A204.1 (cell line): ENCODE data around the gene MXRA7.
A peak's percentile ranks its signal among the peaks of the same experiment; 100 is the strongest.
"Not testable (repeated sequence)": the region's sequence is repeated elsewhere in the genome, so short reads cannot be mapped to it uniquely, and the experiment has no call there.

Experiments used
- FAIRE-seq: peaks from 2 replicates; lab custom pipeline; 2012; peaks lifted over from hg19 to GRCh38; lab: Jason Lieb, UNC

The MXRA7 gene, protein sequence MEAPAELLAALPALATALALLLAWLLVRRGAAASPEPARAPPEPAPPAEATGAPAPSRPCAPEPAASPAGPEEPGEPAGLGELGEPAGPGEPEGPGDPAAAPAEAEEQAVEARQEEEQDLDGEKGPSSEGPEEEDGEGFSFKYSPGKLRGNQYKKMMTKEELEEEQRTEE

DNA sequence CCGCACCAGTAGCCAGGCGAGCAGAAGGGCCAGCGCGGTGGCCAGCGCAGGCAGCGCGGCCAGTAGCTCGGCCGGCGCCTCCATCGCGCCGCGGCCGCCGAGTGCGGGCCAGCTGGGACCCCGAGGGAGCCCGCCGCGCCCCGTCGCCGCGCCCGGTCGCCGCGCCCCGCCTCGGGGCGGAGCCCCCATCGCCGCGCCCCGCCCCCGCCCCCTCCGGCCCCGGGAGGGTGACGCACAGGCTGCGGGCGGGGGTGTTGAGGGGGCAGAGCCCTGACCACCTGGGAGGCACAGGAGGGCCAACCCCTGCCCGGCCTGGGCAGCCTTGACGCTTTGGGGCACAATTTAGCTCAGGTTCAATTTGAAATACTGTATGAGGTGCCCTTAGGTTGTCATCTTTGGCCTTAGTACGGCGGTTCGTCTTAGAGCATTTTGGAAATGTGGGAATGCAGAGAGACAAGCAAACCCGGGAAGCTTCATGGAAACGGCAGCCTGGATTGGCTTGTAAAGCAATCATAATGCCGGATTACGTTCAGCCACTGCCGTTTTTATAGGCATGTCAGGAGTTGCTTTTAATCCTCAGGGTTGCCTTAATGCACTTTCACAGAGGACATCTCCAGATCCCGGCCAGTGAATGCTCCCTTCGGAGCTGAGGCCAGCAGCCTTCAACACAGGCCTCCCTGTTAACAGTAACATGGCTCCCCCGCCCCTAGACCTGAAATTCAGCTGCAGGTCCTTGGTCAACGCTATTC, at the start of gene MXRA7:
MXRA7 (minus strand) TSS at position 103 of the 749 bp plus-strand sequence; CDS start at position 84, 19 bp downstream.
- FAIRE-seq = no peak

DNA sequence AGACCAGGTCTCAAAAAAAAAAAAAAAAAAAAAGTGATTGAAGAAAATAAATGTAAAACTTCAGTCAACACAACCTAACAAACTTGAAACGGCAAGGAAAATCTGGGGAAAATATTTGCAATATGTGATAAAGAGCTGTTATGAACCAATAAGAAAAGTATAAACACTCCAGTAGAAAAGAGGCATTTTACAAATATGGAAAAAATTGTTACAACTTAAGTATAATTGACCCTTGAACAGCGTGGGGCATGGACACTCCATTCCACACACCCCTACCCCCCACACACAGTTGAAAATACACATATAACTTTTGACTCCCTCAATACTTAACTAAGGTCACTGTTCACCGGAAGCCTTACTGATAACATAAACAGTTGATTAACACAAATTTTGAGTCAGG, 47.8 kb upstream of the MXRA7 start:
- FAIRE-seq = no peak

GRCh38 chr17:76757256-76757655, 46.5 kb upstream of the MXRA7 start:
- FAIRE-seq = no peak

GRCh38 chr17:76755285-76755684, 44.5 kb upstream of the MXRA7 start:
- FAIRE-seq = no peak

DNA sequence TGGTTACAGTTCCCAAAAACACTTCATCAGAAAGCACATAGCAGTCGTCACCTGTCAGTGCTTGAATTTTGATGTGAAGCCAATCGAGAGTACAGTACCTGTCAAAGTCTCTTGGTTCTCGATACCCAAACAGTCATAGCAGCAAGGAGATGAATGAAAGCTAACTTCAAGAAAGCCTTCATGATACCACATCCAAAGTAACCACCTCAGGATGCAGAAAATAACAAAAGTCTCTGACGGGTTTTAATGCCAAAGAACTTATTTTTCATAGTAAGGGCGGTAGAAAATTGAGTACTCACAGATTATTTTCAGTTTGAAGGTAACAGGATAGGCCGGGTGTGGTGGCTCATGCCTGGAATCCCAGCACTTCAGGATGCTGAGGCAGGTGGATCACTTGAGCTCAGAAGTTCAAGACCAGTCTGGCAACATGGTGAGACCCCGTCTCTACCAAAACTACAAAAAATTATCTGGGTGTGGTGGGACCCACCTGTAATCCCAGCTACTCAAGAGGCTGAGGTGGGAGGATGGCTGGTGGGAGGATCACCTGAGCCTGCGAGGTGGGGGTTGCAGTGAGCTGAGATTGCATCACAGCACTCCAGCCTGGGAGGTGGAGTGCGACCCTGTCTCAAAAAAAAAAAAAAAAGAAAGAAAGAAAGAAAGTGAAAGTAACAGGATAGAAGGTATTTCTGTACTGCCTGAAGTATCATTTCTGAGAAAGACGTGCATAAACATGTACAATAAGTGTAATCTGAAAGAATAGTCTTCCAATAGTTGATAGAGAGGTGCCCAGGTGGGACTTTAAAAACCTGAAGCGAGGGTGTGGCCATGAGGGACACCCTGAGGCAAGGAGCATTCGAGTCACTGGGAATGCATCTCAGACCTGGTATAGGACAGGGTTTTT, 42.5 kb upstream of the MXRA7 start:
- no peak for FAIRE-seq

GRCh38 chr17:76752006-76752405, 41.2 kb upstream of the MXRA7 start:
- no peak for FAIRE-seq

GRCh38 chr17:76751416-76751993, 40.7 kb upstream of the MXRA7 start:
- FAIRE-seq = no peak

DNA sequence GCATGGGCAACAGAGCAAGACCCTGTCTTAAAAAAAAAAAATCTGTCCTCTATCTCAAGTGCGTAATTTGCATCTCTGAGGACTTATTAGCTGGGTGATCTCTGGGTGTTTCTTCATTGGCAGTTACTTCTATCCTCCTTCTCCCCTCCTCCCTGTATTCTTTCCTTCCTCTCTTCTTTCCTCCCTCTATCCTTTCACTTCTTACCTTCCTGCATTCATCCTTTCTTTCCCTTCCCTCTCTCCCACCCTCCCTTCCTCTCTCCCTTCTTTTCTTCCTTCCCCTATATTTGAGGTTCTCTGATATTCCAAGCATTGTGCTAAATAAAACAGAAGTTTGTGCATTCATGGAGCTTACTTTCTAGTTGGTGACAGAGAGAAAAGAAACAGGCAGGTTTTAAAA, 37.9 kb upstream of the MXRA7 start:
- FAIRE-seq = no peak

GRCh38 chr17:76747716-76748363, 37.1 kb upstream of the MXRA7 start:
- no peak for FAIRE-seq

- FAIRE-seq = not testable (repeated sequence)
These were observed 35.0 kb upstream of the MXRA7 start for GRCh38 chr17:76745785-76746184.

DNA sequence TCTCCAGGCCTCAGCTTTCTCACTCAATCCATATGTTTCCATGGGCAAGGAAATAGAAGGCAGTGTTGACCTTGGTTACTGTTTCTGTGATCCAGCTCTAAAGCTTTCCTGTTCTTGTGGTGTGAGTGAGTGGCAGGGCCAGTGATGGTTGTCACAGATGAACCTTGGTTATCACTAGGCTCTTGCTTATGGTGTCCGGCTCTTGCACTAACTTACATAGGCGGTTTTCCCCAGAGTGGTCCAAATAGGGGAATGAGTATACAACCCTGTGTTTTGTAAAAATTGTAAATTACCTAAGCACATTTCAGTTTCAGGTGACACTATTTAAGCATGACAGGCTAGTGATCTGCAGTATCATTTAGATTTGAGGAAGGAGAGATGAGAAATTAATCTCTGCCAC, 34.0 kb upstream of the MXRA7 start:
- no peak for FAIRE-seq

- FAIRE-seq = no peak
These were observed 32.2 kb upstream of the MXRA7 start for GRCh38 chr17:76742958-76743357.

- FAIRE-seq = no peak
These were observed 29.8 kb upstream of the MXRA7 start for GRCh38 chr17:76740329-76741118.

- not testable (repeated sequence) for FAIRE-seq
These were observed 28.9 kb upstream of the MXRA7 start for GRCh38 chr17:76739568-76740115.

DNA sequence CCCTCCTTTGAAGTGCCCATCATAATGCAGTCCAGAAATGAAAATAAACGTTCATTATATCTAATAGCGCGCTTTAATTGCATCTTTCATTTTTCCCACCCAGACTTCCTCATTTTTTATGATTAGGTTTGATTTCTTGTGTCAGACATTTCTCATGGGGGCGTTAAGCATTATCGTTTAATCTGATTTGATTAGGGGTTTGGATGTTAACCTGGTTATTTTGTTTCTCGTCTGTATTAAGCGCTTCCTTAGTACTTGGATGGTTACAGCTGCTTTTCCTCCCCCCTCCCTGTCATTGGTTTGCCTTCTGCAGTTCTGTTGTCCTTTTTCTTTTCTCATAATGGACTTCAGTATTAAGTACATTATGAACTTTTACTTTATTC, 27.7 kb upstream of the MXRA7 start:
- FAIRE-seq = no peak

DNA sequence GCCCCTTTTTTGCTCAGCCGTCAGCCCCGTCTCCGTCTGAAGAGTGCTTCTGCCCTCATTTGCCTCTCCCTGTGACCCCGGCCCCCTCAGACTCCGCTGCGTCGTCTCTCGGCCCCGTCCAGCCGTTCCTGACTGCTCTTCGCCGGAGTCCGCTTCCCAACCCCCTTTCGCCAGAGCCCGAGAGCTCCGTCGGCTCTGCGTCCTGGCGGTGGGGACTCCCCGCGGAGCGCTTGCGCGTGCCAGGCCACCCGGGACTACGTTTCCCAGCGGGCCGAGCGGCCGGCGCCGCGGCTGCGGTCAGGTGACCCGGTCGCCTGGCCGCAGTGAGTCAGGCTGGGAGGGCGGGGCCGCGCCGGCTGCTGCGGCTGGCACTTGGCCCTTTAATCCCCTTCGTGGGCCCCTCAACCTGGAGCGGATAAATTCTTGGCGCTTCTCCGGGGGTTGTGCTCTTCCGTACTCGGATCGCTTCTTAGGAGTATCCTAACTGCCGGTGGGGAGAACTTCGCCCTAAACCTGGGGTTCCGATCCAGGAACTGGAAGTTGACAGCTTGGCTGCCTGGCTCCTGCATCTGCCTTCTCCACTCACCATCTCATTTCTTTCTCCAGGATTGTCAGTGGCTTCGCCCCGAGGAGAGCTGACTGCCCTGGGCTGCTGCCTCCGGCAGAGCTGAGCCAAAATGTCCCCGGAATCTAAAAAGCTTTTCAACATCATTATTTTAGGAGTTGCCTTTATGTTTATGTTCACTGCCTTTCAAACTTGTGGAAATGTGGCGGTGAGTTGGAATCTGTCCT, 27.1 kb upstream of the MXRA7 start, which contains the start of gene MFSD11:
MFSD11 (plus strand) TSS at position 444 of the 792 bp plus-strand sequence; CDS start at position 678, 234 bp downstream.
- no peak for FAIRE-seq

DNA sequence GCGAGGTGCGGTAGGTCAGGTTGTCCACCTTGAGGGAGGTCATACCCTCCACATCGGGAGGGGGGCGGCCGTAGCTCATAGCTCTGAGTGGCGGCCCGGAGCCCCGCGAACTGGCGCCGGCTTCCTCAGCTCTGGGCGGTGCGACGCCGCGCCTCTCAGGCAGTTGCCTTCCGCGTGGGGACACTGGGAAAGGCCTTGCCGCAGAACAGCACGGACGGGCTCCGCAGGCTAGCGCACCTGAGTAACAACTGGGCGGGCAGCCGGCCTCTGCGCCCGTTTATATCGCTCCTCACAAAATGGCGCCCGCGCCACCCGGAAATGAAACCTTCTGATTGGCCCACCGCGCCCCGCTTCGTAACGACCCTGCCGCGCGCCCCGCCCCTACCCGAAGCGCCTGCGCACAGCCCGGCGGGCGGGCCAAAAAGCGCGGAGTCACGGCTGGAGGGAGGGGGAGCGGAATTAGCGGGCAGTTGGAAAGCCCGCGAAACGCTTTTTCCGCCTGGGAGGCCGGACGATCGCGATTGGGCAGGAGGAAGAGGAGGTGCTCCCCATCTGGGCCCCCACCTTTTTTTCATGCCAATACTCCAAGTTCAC, 26.4 kb upstream of the MXRA7 start, which contains the start of gene SRSF2:
SRSF2 (minus strand) TSS at position 250 of the 594 bp plus-strand sequence; CDS start at position 79, 171 bp downstream.
- FAIRE-seq = peak; percentile 91

DNA sequence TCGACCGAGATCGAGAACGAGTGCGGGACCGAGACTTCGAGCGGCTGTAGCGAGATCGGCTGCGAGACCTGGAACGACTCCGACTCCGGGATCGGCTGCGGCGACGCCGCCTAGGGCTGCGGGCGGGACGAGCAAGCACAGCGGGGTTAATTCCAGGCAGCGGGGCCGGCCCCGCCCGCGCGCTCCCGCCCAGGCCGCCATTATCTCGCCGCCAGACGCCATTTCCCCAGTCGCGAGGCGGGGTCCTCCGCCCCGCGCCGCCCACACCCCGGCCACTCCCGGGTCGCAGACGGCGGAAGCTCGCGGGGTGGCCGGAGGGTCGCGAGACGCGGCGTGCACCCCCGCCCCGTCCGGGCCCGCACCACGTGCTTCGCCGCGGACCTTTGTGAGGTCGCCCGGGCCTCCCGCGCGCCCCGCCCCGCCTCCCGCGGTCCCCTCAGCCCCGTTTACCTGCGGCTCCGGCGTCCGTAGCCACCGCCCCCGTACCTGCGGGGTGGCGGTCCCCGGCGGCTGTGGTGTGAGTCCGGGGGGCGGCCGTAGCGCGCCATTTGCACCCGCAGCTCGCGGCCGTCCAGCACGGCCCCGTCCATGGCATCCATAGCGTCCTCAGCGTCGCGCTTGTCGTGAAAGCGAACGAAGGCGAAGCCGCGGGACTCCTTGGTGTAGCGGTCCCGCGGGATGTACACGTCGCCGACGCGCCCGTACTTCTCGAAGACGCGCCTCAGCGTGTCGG, 25.8 kb upstream of the MXRA7 start:
- FAIRE-seq = no peak
